RPMI7951 (cell line): ENCODE measurements around the gene FAU. TPM values are rescaled to one million over a fixed set of nuclear protein-coding genes. Genes with fewer than 3 reads are reported as not detected.
"Not testable (repeated sequence)": the region's sequence is repeated elsewhere in the genome, so short reads cannot be mapped to it uniquely, and the experiment has no call there.

Experiments
- DNase-seq: peaks from one replicate; pipeline ENCODE4 v3.0.0-alpha.2; 2012; ENCODE audit warnings: low read depth
- total RNA-seq: library from RNA; depleted of rRNA; stranded (reverse); fragments of >200 nt; shearing (Covaris generic); gene quantifications from 2 replicates; pipeline ENCODE4 v1.2.3, GENCODE V29; 2014; rRNA removed

FAU gene
- 366 and 448 TPM in 2 replicates for total RNA-seq

- peak; percentile 94 for DNase-seq
Measured at GRCh38 chr11:65121865-65122696, at the start of gene FAU, which contains the start of gene MRPL49. TSS of gene FAU (minus strand) at chr11:65122134. CDS start at chr11:65121813, 321 bp downstream. TSS of gene MRPL49 (plus strand) at chr11:65122321. CDS start at chr11:65122347, 26 bp downstream.

- DNase-seq, result no peak
Measured at GRCh38 chr11:65170058-65170534, 48.2 kb upstream of the FAU start, which contains the start of gene SPDYC. TSS of gene SPDYC (plus strand) at chr11:65170233. CDS start at chr11:65171358, 1,125 bp downstream.

GRCh38 chr11:65169164-65169641, 47.3 kb upstream of the FAU start:
- DNase-seq, result peak; percentile 65

GRCh38 chr11:65167656-65168055, 45.7 kb upstream of the FAU start:
- no peak for DNase-seq

GRCh38 chr11:65166893-65167292, 45.0 kb upstream of the FAU start:
- no peak for DNase-seq

GRCh38 chr11:65165410-65166317, 43.7 kb upstream of the FAU start:
- no peak for DNase-seq

- DNase-seq, result no peak
Measured at GRCh38 chr11:65163684-65164083, 41.8 kb upstream of the FAU start.

GRCh38 chr11:65160643-65161042, 38.7 kb upstream of the FAU start:
- DNase-seq, result no peak

- no peak for DNase-seq
Measured at GRCh38 chr11:65159012-65159411, 37.1 kb upstream of the FAU start.

- DNase-seq, result no peak
Measured at GRCh38 chr11:65157336-65157735, 35.4 kb upstream of the FAU start.

- no peak for DNase-seq
Measured at GRCh38 chr11:65156926-65157325, 35.0 kb upstream of the FAU start.

- no peak for DNase-seq
Measured at GRCh38 chr11:65156256-65156655, 34.3 kb upstream of the FAU start.

- no peak for DNase-seq
Measured at GRCh38 chr11:65152122-65152521, 30.2 kb upstream of the FAU start.

GRCh38 chr11:65151331-65151899, 29.5 kb upstream of the FAU start:
- no peak for DNase-seq

- DNase-seq, result peak; percentile 98
Measured at GRCh38 chr11:65150509-65151299, 28.8 kb upstream of the FAU start.

- DNase-seq, result not testable (repeated sequence)
Measured at GRCh38 chr11:65150131-65150508, 28.2 kb upstream of the FAU start.

GRCh38 chr11:65148657-65149056, 26.7 kb upstream of the FAU start:
- DNase-seq, result no peak

GRCh38 chr11:65147352-65148075, 25.6 kb upstream of the FAU start:
- no peak for DNase-seq

GRCh38 chr11:65141896-65142494, 20.1 kb upstream of the FAU start:
- no peak for DNase-seq
